OCI-LY1 (cell line): ENCODE measurements around the gene RBMS1.

Source experiments
- H2AFZ ChIP-seq: fragments of 200-600 bp; sonication (generic), shearing (Covaris generic); 2 replicates; pipeline ENCODE4 v1.6.0; 2014; ENCODE audit warnings: antibody characterized with exemption, mild to moderate bottlenecking, low read length
- H3F3A ChIP-seq: fragments of 200-600 bp; sonication (generic), shearing (Covaris generic); 2 replicates; pipeline ENCODE4 v1.6.0; 2014; ENCODE audit warnings: mild to moderate bottlenecking, antibody characterized with exemption, low read length, moderate library complexity; ENCODE audit not compliant: insufficient read depth
- H3K27ac ChIP-seq: fragments of 200-600 bp; sonication (generic); 2 replicates; pipeline ENCODE4 v1.5.1; 2014; ENCODE audit warnings: low read length, mixed run types, mild to moderate bottlenecking, low read depth; ENCODE audit not compliant: poor library complexity, severe bottlenecking
- H3K27me3 ChIP-seq: fragments of 200-600 bp; sonication (generic); 2 replicates; pipeline ENCODE4 v1.6.0; 2014; ENCODE audit warnings: antibody characterized with exemption, mild to moderate bottlenecking, low read length, moderate library complexity; ENCODE audit not compliant: insufficient read depth
- H3K36me3 ChIP-seq: fragments of 200-600 bp; sonication (generic); 2 replicates; pipeline ENCODE4 v1.6.1; 2014; ENCODE audit warnings: mild to moderate bottlenecking, antibody characterized with exemption, low read length, moderate library complexity, mixed read lengths; ENCODE audit not compliant: insufficient read depth
- H3K4me1 ChIP-seq: fragments of 200-600 bp; sonication (generic); 2 replicates; pipeline ENCODE4 v1.5.1; 2014; ENCODE audit warnings: mild to moderate bottlenecking, low read length, moderate library complexity; ENCODE audit not compliant: insufficient read depth, severe bottlenecking
- H3K4me2 ChIP-seq: fragments of 200-600 bp; sonication (generic), shearing (Covaris generic); 2 replicates; pipeline ENCODE4 v1.6.1; 2014; ENCODE audit warnings: low read length
- H3K4me3 ChIP-seq: fragments of 200-600 bp; sonication (generic); 2 replicates; pipeline ENCODE4 v1.5.1; 2014; ENCODE audit warnings: low read length, low read depth, mild to moderate bottlenecking, mixed read lengths; ENCODE audit not compliant: poor library complexity, severe bottlenecking
- H3K79me2 ChIP-seq: fragments of 200-600 bp; shearing (Covaris generic); 2 replicates; pipeline ENCODE4 v1.6.1; 2016; ENCODE audit warnings: mixed run types, low read length, mixed read lengths; ENCODE audit not compliant: insufficient read depth
- H3K9ac ChIP-seq: fragments of 200-600 bp; sonication (generic), shearing (Covaris generic); 2 replicates; pipeline ENCODE4 v1.6.1; 2014; ENCODE audit warnings: mild to moderate bottlenecking, low read length, mixed read lengths
- H3K9me2 ChIP-seq: fragments of 200-600 bp; sonication (generic), shearing (Covaris generic); 2 replicates; pipeline ENCODE4 v1.6.1; 2014; ENCODE audit warnings: low read depth, mild to moderate bottlenecking, low read length, mixed read lengths
- H3K9me3 ChIP-seq: fragments of 200-600 bp; shearing (Covaris generic); 2 replicates; pipeline ENCODE4 v1.6.1; 2014; ENCODE audit warnings: low read length, mixed read lengths
- H4K20me1 ChIP-seq: fragments of 200-600 bp; sonication (generic), shearing (Covaris generic); 2 replicates; pipeline ENCODE4 v1.6.0; 2016; ENCODE audit warnings: mild to moderate bottlenecking, low read length; ENCODE audit not compliant: insufficient read depth
- EZH2 ChIP-seq: fragments of 200-600 bp; sonication (generic), shearing (Covaris generic); IDR thresholded peaks from 2 replicates; pipeline ENCODE4 v1.8.0; 2017; ENCODE audit warnings: borderline replicate concordance, mixed run types, mild to moderate bottlenecking, antibody characterized with exemption, low read length, moderate library complexity, mixed read lengths
- TF ChIP-seq, protein P1 (sequence below): fragments of 200-600 bp; sonication (generic), shearing (Covaris generic); IDR thresholded peaks from 2 replicates; pipeline ENCODE4 v1.5.1; 2017; ENCODE audit warnings: mild to moderate bottlenecking, antibody characterized with exemption, low read length, moderate library complexity, mixed read lengths

The RBMS1 gene

DNA sequence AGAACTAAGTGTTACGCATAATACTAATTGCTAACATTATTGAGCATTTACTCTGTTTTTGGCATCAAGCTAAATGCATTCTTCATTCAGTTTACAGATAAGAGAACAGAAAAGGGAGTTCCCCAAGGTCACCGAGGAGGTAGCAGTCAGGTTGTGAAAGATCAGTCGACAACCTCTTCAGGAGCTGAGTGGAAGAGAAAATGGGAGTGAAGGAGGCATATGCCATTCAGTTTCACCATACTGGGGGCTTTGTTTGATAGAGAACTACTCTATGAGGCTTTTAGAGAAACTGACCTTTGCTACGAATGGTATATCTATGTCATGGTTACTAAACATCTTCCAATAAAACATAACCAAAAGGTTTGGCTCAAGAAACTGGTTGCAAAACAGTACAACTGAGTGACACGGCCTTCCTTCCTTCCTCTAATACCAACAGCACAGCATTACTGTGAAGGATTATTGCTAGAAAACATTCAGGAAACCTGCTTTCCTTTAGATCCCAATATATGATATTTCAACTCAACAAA lies 112.1 kb downstream of the RBMS1 start:
- H3F3A ChIP-seq = no peaks in the 10 kb centered on the region
- H4K20me1 ChIP-seq = no peaks in the 10 kb centered on the region
- H3K4me1 ChIP-seq = no peaks in the 10 kb centered on the region

DNA sequence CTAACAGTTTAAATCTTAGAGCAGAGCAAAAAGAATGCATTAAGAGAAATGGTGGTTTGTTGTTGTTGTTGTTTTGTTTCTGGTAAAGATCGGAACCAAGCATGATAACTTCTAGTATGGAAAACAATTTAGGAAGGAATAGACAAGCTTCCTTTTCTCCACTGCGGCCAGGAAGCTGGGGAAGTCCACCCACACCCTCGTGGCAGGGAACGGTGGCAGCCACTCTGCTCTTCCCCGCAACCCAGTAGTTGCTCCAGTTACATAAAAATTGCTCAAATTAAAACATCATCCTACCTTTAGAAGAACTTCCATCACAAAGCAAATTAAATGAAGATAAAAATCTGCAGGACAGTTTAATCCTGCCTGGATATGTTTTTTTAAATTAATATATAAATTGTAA lies 113.0 kb downstream of the RBMS1 start:
- no peak overlapping the region for H3K27ac ChIP-seq
- H3K4me3 ChIP-seq = no peak overlapping the region
- H3K9me2 ChIP-seq = no peaks in the 10 kb centered on the region
- no peak overlapping the region for H3K9ac ChIP-seq
- H3K4me1 ChIP-seq = no peaks in the 10 kb centered on the region
- no peaks in the 10 kb centered on the region for H3K79me2 ChIP-seq
- no peaks in the 10 kb centered on the region for H3K36me3 ChIP-seq
- H3K27me3 ChIP-seq = no peaks in the 10 kb centered on the region
- H3K9me3 ChIP-seq = no peaks in the 10 kb centered on the region
- no peaks in the 10 kb centered on the region for H3F3A ChIP-seq
- no peak for TF ChIP-seq EZH2
- TF ChIP-seq, protein P1, sequence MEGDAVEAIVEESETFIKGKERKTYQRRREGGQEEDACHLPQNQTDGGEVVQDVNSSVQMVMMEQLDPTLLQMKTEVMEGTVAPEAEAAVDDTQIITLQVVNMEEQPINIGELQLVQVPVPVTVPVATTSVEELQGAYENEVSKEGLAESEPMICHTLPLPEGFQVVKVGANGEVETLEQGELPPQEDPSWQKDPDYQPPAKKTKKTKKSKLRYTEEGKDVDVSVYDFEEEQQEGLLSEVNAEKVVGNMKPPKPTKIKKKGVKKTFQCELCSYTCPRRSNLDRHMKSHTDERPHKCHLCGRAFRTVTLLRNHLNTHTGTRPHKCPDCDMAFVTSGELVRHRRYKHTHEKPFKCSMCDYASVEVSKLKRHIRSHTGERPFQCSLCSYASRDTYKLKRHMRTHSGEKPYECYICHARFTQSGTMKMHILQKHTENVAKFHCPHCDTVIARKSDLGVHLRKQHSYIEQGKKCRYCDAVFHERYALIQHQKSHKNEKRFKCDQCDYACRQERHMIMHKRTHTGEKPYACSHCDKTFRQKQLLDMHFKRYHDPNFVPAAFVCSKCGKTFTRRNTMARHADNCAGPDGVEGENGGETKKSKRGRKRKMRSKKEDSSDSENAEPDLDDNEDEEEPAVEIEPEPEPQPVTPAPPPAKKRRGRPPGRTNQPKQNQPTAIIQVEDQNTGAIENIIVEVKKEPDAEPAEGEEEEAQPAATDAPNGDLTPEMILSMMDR = no peak
- no peak overlapping the region for H2AFZ ChIP-seq
- no peak overlapping the region for H3K4me2 ChIP-seq
- no peaks in the 10 kb centered on the region for H4K20me1 ChIP-seq

More for the DNA sequence above, 112.1 kb downstream of the RBMS1 start:
- no peak overlapping the region for H3K27ac ChIP-seq
- no peaks in the 10 kb centered on the region for H3K79me2 ChIP-seq
- H2AFZ ChIP-seq = no peak overlapping the region
- H3K27me3 ChIP-seq = no peaks in the 10 kb centered on the region
- no peak overlapping the region for H3K4me3 ChIP-seq
- H3K9ac ChIP-seq = no peak overlapping the region
- H3K9me2 ChIP-seq = no peaks in the 10 kb centered on the region
- H3K4me2 ChIP-seq = no peak overlapping the region
- H3K36me3 ChIP-seq = no peaks in the 10 kb centered on the region
- no peaks in the 10 kb centered on the region for H3K9me3 ChIP-seq
- TF ChIP-seq, protein P1 = no peak
- TF ChIP-seq EZH2 = no peak

DNA sequence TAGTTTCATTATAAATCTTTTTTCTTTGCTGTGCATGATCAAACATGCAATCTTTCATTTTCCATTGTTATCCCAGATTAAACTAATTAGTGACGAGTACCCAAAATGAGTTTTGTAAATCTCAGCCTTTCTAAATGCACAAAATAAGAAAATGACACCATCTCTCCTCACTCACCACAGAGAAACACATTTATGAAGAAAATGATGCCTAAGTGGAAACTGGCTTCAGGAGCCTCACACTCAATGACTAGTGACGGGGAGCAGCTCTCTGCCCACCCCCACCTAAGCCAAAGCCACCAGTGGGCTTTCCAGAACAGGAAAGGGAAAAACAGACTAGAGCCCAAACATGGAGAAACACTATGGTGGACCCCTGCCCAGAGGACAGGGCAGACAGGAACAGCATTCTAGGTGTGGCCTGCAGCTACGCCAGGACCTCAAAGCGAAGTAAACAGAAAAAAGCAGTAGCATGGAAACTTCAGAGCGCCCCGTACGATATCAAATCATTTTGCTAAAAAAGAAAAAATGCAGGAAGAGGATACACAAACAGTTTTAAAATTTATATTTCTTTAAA lies 113.5 kb downstream of the RBMS1 start:
- Histone ChIP-seq H3K4me3 (no peak overlapping the region), H3K9me3 (no peaks in the 10 kb centered on the region), H3K36me3 (no peaks in the 10 kb centered on the region), H3K9me2 (no peaks in the 10 kb centered on the region), H3K27ac (no peak overlapping the region), H3K4me2 (no peak overlapping the region), H3K9ac (no peak overlapping the region), H4K20me1 (no peaks in the 10 kb centered on the region), H3K79me2 (no peaks in the 10 kb centered on the region), H3K27me3 (no peaks in the 10 kb centered on the region), H3F3A (no peaks in the 10 kb centered on the region), H3K4me1 (no peaks in the 10 kb centered on the region), H2AFZ (no peak overlapping the region)
- TF ChIP-seq, protein P1 = no peak
- no peak for TF ChIP-seq EZH2
